Right renal cortex interstitium (tissue), 3 donors: ENCODE results near the gene SCART1. TPM values are rescaled to one million over a fixed set of nuclear protein-coding genes. Genes with fewer than 3 reads are reported as not detected.
"Not testable (repeated sequence)": the region's sequence is repeated elsewhere in the genome, so short reads cannot be mapped to it uniquely, and the experiment has no call there.

Experiments used
- DNase-seq, 3 donors: peaks; one replicate each; pipeline ENCODE4 v3.0.0-alpha.2; 2013; ENCODE audit warnings: low read depth in 3 of 3, low spot score in 2 of 3
- polyA plus RNA-seq, 3 donors: library from polyadenylated mRNA; unstranded; fragments of 120-200 nt; gene quantifications; one replicate each; pipeline ENCODE4 v1.2.1, GENCODE V29; 2013; ENCODE audit not compliant: insufficient read length in 3 of 3

The SCART1 gene
- polyA plus RNA-seq, 3 donors, result 0.98 to 1.2 (median 1.1) TPM

- DNase-seq, result not testable (repeated sequence)
Measured at GRCh38 chr10:133431888-133432613, 21.7 kb upstream of the SCART1 start.

- not testable (repeated sequence) for DNase-seq
Measured at GRCh38 chr10:133432789-133433188, 21.0 kb upstream of the SCART1 start.

- no peak for DNase-seq
Measured at GRCh38 chr10:133438711-133439273, 15.0 kb upstream of the SCART1 start.

GRCh38 chr10:133439517-133440461 lies 14.0 kb upstream of the SCART1 start:
- no peak for DNase-seq

- DNase-seq, result no peak
Measured at GRCh38 chr10:133440633-133441285, 13.0 kb upstream of the SCART1 start.

- not testable (repeated sequence) for DNase-seq
Measured at GRCh38 chr10:133441356-133441755, 12.4 kb upstream of the SCART1 start.

- no peak for DNase-seq
Measured at GRCh38 chr10:133441780-133442179, 12.0 kb upstream of the SCART1 start.

GRCh38 chr10:133442191-133442966 lies 11.4 kb upstream of the SCART1 start:
- DNase-seq, result no peak

GRCh38 chr10:133442967-133443924 lies 10.5 kb upstream of the SCART1 start:
- DNase-seq, result no peak

- no peak for DNase-seq
Measured at GRCh38 chr10:133444342-133445267, 9.1 kb upstream of the SCART1 start.

- no peak for DNase-seq
Measured at GRCh38 chr10:133445268-133445732, 8.4 kb upstream of the SCART1 start.

GRCh38 chr10:133445751-133446708 lies 7.7 kb upstream of the SCART1 start:
- DNase-seq, result no peak

GRCh38 chr10:133446979-133447378 lies 6.8 kb upstream of the SCART1 start:
- DNase-seq, result no peak

- no peak for DNase-seq
Measured at GRCh38 chr10:133448120-133448519, 5.6 kb upstream of the SCART1 start.

GRCh38 chr10:133451346-133451745 lies 2.4 kb upstream of the SCART1 start:
- DNase-seq, result no peak

GRCh38 chr10:133452453-133452852 lies 1.3 kb upstream of the SCART1 start:
- no peak for DNase-seq
